Liver (tissue), 3 donors: ENCODE results near the gene YAE1.

Experiments
- CTCF ChIP-seq: fragments of 150-350 bp; IDR thresholded peaks from 2 replicates; pipeline ENCODE4 v1.5.1; 2017; ENCODE audit warnings: improper control_type of control experiment, low read depth, low read length; ENCODE audit not compliant: missing input control
- HNF4G ChIP-seq: IDR thresholded peaks from 2 replicates; pipeline ENCODE4 v1.6.1; 2016; ENCODE audit warnings: antibody characterized with exemption
- JUND ChIP-seq, 2 donors: IDR thresholded peaks; 2 replicates each; pipeline ENCODE4 v1.6.1; 2016; ENCODE audit warnings: antibody characterized with exemption in 2 of 2
- NR2F2 ChIP-seq: IDR thresholded peaks from 2 replicates; pipeline ENCODE4 v1.6.1; 2016; ENCODE audit warnings: antibody characterized with exemption
- RAD21 ChIP-seq, 2 donors: IDR thresholded peaks; 2 replicates each; pipeline ENCODE4 v1.6.1; 2016; ENCODE audit warnings: antibody characterized with exemption in 2 of 2, mild to moderate bottlenecking in 2 of 2
- SP1 ChIP-seq: IDR thresholded peaks from 2 replicates; pipeline ENCODE4 v1.6.1; 2018; ENCODE audit warnings: antibody characterized with exemption, mild to moderate bottlenecking
- YY1 ChIP-seq: IDR thresholded peaks from 2 replicates; pipeline ENCODE4 v1.6.1; 2016; ENCODE audit warnings: antibody characterized with exemption, mild to moderate bottlenecking
- TF ChIP-seq, protein P1 (sequence below): IDR thresholded peaks from 2 replicates; pipeline ENCODE4 v1.6.1; 2016; ENCODE audit warnings: antibody characterized with exemption
- TF ChIP-seq, protein P2 (sequence below): IDR thresholded peaks from 2 replicates; pipeline ENCODE4 v1.6.1; 2016; ENCODE audit warnings: antibody characterized with exemption, mild to moderate bottlenecking
- donor health status: healthy.
- donor health status: healthy.

GRCh38 chr7:39580149-39580874 is 14.1 kb downstream of the YAE1 start:
- peak; percentile 85 for TF ChIP-seq CTCF
- TF ChIP-seq, protein P1, sequence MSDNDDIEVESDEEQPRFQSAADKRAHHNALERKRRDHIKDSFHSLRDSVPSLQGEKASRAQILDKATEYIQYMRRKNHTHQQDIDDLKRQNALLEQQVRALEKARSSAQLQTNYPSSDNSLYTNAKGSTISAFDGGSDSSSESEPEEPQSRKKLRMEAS: peak; percentile 62
- TF ChIP-seq, protein P2, sequence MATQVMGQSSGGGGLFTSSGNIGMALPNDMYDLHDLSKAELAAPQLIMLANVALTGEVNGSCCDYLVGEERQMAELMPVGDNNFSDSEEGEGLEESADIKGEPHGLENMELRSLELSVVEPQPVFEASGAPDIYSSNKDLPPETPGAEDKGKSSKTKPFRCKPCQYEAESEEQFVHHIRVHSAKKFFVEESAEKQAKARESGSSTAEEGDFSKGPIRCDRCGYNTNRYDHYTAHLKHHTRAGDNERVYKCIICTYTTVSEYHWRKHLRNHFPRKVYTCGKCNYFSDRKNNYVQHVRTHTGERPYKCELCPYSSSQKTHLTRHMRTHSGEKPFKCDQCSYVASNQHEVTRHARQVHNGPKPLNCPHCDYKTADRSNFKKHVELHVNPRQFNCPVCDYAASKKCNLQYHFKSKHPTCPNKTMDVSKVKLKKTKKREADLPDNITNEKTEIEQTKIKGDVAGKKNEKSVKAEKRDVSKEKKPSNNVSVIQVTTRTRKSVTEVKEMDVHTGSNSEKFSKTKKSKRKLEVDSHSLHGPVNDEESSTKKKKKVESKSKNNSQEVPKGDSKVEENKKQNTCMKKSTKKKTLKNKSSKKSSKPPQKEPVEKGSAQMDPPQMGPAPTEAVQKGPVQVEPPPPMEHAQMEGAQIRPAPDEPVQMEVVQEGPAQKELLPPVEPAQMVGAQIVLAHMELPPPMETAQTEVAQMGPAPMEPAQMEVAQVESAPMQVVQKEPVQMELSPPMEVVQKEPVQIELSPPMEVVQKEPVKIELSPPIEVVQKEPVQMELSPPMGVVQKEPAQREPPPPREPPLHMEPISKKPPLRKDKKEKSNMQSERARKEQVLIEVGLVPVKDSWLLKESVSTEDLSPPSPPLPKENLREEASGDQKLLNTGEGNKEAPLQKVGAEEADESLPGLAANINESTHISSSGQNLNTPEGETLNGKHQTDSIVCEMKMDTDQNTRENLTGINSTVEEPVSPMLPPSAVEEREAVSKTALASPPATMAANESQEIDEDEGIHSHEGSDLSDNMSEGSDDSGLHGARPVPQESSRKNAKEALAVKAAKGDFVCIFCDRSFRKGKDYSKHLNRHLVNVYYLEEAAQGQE: no peak
- TF ChIP-seq SP1: peak; percentile 23
- peak in 1 of 2 donors; percentile 41 for TF ChIP-seq JUND (IDR thresholded peaks at IDR 0.05)
- no peak for TF ChIP-seq YY1
- TF ChIP-seq NR2F2: peak; percentile 19
- peak; percentile 77 for TF ChIP-seq HNF4G
- peak; percentile 98 for TF ChIP-seq RAD21 (IDR thresholded peaks at IDR 0.05)
